HTERT RPE-1 (cell line): ENCODE measurements around the gene CCDC186.

Experiments used
- in situ Hi-C: fragments of 300-500 bp; cut with MboI; formaldehyde crosslinking; loops from 4 replicates; pipeline ENCODE4 v1.14.3; 2020; ENCODE audit warnings: low sequenced_read_pairs

CCDC186 gene

DNA sequence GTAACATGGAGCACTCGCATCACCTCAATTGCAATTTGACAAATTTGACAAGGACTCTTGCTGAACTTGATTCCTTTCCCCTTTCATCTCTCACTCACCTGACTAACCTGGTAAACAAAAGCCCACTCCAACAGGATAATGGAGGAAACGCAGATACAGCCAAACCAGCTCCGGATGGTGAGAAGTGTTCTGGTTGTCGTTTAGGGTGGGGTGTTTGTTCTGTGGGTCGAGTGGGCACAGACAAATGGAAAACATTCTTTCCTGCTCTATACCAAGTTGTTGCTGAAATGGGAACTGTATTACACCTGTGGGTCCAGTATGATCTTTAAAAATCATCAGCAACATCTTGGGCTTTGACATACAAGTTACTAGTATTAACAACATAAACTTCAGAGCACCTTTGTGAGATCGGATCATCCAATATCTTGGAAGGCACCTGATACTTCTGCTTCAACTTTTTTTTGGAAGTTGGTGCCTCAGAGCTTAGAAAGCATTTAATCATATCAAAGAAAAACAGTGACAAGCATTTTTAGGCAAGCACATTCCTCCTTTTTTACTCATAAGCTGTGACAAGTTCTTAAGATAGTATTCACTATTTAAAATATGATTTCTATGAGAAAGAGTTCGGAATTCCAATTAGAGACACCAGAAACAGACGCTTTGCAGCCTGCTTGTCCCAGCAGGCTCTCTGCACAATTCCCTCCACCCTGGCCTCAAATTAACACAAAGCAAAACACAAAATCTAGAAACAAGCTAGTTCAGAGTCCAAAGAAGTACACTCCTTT, 58.1 kb downstream of the CCDC186 start:
- in situ Hi-C loops = no loop called here

DNA sequence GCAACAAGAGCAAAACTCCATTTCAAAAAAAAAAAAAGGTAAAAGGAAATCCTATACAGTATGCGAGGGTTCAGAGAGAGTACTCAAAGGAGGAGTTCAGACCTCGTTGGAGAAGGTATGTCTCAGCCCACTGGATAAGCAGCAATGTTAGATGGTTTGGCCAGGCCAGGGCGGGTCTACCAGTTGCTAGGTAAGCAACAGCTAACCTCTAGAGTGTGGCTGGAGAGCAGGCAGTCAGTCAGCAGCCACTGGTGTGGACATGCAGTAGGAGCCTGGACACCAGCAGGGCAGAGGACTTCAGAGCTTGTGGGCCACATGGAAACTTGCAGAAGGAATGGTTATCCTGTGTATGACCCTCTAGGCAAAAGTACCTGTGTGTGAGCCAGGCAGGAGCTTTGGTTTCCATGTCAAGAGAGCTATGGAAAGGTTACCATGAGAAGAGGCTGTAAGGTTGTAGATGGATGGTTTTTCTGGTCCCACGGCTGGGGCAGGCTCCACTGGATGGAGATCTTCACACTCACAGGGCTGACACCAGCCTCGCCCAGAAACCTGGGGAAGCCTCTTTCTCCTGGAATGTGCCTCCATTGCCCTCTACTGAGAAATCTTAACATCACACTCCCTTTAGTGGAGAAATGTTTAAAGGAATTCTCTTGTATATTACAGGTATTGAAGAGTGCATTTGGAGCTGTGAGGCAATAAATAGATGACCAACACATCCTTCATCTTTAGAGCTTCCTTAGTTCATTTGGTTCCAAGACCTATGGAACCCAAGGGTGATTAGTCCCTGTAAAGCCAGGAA, 63.6 kb downstream of the CCDC186 start:
- in situ Hi-C loops = no loop called here

GRCh38 chr10:114103284-114103683, 70.7 kb downstream of the CCDC186 start:
- in situ Hi-C loops = no loop called here

DNA sequence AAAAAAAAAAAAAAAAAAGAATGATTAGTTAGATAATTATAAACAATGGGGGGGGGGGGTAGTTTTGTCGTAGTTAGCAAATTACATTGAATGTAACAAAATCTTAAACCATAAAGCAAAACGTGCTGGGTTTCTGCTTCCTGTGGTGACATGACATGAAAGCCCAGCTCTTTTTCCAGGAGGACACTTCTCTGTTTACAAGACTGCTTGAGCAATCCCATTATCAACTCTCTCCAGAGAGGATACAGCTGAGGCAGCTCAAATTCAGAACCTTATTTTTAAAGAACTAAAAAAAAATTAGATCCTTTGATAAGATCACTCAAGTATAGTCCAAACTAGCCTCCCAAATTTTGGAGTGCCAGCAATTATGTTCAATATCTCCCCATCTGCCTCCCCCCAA, 71.7 kb downstream of the CCDC186 start:
- in situ Hi-C loops = no loop called here

GRCh38 chr10:114100848-114101741, 72.9 kb downstream of the CCDC186 start:
- in situ Hi-C loops = no loop called here

GRCh38 chr10:114096864-114097263, 77.1 kb downstream of the CCDC186 start:
- in situ Hi-C loops = no loop called here

DNA sequence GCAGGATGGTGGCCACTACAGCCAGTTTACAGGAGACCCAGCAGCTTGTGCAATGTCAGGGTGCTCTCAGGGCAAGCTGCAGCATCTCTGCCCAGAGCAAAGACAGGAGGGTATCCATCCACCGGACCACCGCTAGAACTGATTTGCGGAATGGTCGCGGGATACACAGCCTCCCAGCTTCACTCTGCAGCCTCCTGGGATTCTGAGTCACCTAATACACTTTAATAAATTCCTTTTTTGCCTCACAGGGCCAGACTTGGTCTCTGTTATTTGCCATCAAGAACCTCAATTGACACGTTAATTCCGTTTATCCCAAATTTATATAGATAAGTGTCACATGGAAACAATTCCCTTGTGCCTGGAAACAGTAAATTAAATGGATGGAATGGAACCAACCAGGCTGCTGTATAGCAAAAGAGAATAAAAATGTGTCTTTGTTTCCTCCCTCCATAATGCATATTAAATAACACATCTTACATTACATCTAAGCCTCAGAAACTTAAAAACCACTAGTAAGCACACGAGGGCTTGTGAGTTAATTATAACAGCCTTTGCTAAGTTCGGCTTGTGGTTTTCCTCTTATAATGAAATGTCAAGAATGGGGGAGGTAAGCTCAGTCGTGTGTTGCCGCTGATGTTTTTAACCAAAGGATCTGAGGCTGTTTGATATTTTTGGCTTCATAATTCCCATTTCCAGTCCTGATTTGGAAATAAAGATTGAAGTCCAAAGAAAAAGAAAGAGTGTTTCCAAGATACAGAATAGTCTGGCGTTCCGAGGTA, 78.3 kb downstream of the CCDC186 start:
- in situ Hi-C loops = no loop called here

DNA sequence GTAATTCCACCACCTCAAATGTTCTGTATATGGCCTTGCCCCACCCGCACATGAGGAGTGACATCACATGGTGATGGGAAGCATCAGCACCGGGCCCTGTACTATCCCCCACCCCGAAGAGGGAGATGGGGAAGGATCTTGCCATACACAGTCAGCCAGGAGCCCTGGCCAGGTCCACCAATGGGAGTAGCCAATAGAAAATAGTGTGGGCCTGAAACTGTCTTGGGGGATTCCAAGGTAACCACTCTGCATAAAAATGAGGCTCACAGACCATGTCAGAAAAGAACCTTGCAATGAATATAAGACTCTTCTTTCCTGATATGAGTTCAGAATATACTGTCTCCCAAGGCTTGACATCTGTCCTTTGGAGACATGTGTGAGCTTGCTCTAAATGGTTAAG, 79.2 kb downstream of the CCDC186 start:
- in situ Hi-C loops = no loop called here

- in situ Hi-C loops = no loop called here
Measured at GRCh38 chr10:114087655-114088054, 86.3 kb downstream of the CCDC186 start.

- in situ Hi-C loops = no loop called here
Measured at GRCh38 chr10:114087255-114087654, 86.7 kb downstream of the CCDC186 start.

DNA sequence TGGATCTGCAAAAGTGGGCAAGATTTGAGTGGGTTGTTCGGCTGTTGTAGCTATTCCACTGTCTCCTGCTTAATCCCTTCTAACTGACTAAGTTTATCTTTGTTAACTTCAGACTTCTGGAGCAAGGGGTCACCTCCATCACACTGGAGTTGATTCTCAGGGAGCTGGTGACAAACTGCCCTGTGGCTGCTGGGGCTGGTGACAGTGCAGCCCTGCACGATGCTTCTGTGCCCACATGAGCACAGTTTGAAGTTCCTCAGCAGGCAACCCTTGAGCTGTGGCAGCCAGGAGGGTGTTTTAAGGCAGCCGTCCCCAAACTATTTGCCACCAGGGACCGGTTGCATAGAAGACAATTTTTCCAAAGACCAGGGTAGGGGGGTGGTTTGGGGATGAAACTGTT, 89.8 kb downstream of the CCDC186 start:
- in situ Hi-C loops = no loop called here

DNA sequence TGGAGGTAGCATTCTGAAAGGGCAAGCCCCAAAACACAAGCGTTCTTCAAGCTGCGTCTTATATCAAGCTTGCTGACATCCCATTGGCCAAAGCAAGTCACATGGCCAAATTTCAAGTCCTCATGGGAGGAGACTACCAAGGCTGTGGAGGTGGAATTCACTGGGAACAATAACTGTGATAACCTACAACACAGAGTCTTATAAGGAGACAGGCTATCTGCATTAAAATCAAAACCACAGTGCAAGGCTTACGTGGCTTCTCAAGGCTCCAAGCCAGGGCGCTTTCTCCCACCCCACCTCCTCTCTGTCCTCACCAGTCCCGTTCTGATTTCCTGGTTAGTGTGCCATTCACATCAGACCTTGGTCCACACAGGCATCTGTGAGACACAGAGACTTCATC, 91.0 kb downstream of the CCDC186 start:
- in situ Hi-C loops = no loop called here

DNA sequence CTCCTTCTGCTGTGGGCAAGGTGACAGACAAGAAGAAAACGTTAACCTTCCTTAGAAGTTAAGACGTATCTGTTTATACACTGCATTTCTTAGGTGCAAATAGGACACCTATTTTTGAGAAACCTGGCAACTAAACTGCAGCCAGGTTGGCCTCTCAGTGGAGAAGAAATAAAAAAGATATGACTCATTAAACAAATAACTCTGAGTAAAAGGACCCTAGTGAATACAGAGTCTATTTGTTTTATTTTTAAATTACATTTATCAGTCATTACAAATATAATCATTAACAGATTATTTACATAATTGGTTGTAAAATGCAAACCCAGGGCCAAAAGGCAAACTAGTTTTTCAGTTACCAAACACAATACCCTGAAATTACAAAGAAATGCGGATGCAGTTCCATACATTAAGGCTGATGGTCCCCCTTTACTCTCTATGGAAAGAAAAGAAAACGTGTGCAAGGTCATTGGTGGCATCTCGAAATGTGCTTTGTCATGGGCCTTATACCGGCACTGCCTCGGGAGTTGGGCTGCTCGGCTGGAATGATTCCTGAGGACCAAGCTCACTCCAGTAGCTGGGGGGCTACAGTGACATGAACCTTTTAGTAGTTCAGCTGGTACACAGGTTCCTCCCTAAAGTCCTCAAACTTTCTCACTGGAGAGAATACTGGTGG, 92.0 kb downstream of the CCDC186 start:
- in situ Hi-C loops = no loop called here

DNA sequence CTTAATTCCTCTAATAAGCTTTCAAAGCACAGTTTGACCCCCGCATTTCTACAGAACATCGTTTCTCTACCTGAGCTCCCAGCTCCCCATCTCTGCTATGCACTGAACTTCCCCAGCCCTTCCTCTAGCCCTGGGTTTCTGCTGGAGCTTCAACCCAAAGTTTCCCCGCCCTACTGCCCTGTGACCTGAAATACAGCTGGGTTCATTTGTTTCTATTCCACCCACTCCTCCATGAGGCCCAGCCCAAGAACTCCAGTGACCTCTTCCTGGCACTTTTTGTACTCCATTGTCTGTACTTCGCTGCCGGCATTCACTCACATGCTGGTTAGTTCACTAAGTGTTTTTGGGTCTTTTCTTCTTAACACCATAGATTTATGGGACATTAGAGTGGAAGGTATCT, 94.6 kb downstream of the CCDC186 start:
- in situ Hi-C loops = no loop called here

GRCh38 chr10:114078346-114078745, 95.7 kb downstream of the CCDC186 start:
- in situ Hi-C loops = no loop called here

GRCh38 chr10:114077815-114078219, 96.2 kb downstream of the CCDC186 start:
- in situ Hi-C loops = no loop called here

DNA sequence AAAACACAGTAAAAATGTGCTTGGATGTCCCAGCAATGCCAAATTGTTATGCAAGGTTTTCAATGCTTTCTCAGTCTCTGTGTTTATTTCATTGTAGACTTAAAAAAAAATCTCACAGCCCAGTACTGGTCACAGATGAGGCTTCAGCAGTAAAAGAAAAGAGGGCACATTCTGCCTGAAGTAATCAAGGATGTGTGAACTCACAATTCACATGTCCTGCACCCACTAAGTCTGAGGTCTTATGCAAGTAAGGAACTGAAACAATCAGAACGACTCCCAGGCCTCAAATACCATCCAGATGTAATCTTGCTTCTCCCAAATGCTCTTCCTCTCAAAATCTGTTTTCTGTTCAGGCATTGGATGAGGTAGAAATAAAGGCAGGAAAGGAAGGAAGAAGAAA, 96.7 kb downstream of the CCDC186 start:
- in situ Hi-C loops = no loop called here

- in situ Hi-C loops = no loop called here
Measured at GRCh38 chr10:114075093-114075492, 98.9 kb downstream of the CCDC186 start.

GRCh38 chr10:114073395-114074186, 100.4 kb downstream of the CCDC186 start:
- in situ Hi-C loops = no loop called here
